Hepatocyte (in vitro differentiated cells): ENCODE data around the gene ZBTB20. TPM values are rescaled to one million over a fixed set of nuclear protein-coding genes. Genes with fewer than 3 reads are reported as not detected.
A peak's percentile ranks its signal among the peaks of the same experiment; 100 is the strongest.

Experiments used
- DNase-seq: peaks from one replicate; pipeline ENCODE4 v3.0.0-alpha.2; 2016; ENCODE audit warnings: low spot score
- H2AFZ ChIP-seq: fragments of 200-600 bp; sonication (generic); 2 replicates; pipeline ENCODE4 v1.6.0; 2016; ENCODE audit warnings: antibody characterized with exemption, mild to moderate bottlenecking
- H3K27ac ChIP-seq: fragments of 200-600 bp; sonication (generic); 2 replicates; pipeline ENCODE4 v1.5.1; 2016; ENCODE audit warnings: mild to moderate bottlenecking
- H3K27me3 ChIP-seq: fragments of 200-600 bp; sonication (generic); 2 replicates; pipeline ENCODE4 v1.6.1; 2016
- H3K36me3 ChIP-seq: fragments of 200-600 bp; sonication (generic); replicated peaks from 2 replicates; pipeline ENCODE4 v1.5.1; 2016; ENCODE audit warnings: low read depth; ENCODE audit not compliant: insufficient read depth
- H3K4me1 ChIP-seq: fragments of 200-600 bp; sonication (generic); 2 replicates; pipeline ENCODE4 v1.5.1; 2016; ENCODE audit warnings: mild to moderate bottlenecking, moderate library complexity; ENCODE audit not compliant: insufficient read depth
- H3K4me2 ChIP-seq: fragments of 200-600 bp; sonication (generic); 2 replicates; pipeline ENCODE4 v1.6.0; 2016
- H3K4me3 ChIP-seq: fragments of 200-600 bp; sonication (generic); 2 replicates; pipeline ENCODE4 v1.5.1; 2016; ENCODE audit warnings: mild to moderate bottlenecking
- H3K79me2 ChIP-seq: fragments of 200-600 bp; sonication (generic); 2 replicates; pipeline ENCODE4 v1.6.0; 2017; ENCODE audit warnings: mild to moderate bottlenecking
- H3K9me2 ChIP-seq: fragments of 200-600 bp; sonication (generic); replicated peaks from 2 replicates; pipeline ENCODE4 v1.6.0; 2017; ENCODE audit warnings: mild to moderate bottlenecking; ENCODE audit not compliant: insufficient read depth
- H3K9me3 ChIP-seq: fragments of 200-600 bp; sonication (generic); 2 replicates; pipeline ENCODE4 v1.5.1; 2016; ENCODE audit warnings: low read depth, mild to moderate bottlenecking
- H4K20me1 ChIP-seq: fragments of 200-600 bp; sonication (generic); 2 replicates; pipeline ENCODE4 v1.6.0; 2016; ENCODE audit warnings: mild to moderate bottlenecking; ENCODE audit not compliant: insufficient read depth, poor library complexity, severe bottlenecking
- CTCF ChIP-seq: fragments of 200-600 bp; sonication (generic); IDR thresholded peaks from 2 replicates; pipeline ENCODE4 v1.5.1; 2016; ENCODE audit warnings: antibody characterized with exemption, mild to moderate bottlenecking; ENCODE audit not compliant: poor library complexity
- EZH2 ChIP-seq: fragments of 200-600 bp; sonication (generic); IDR thresholded peaks from 2 replicates; pipeline ENCODE4 v1.6.1; 2016; ENCODE audit warnings: antibody characterized with exemption, mild to moderate bottlenecking, borderline replicate concordance
- EZH2phosphoT487 ChIP-seq: fragments of 200-600 bp; sonication (generic); IDR thresholded peaks from one replicate; pipeline ENCODE4 v1.6.1; 2018; ENCODE audit warnings: antibody characterized with exemption, mild to moderate bottlenecking, low read depth, moderate library complexity; ENCODE audit not compliant: unreplicated experiment, severe bottlenecking
- WGBS: methylation state at CpG from one replicate; pipeline ENCODE4 v1.1.6; 2016; ENCODE audit warnings: low lambda C conversion rate; ENCODE audit errors: missing lambda C conversion rate; 5-methylcytosine and 5-hydroxymethylcytosine counted together
- polyA plus RNA-seq: library from polyadenylated mRNA; unstranded; fragments of >200 nt; fragmentation: Nextera tagmentation; extraction: Ambion mirVana; gene quantifications from 2 replicates; pipeline ENCODE4 v1.2.1, GENCODE V29; 2016
- total RNA-seq: library from RNA; depleted of rRNA; stranded (reverse); fragments of >200 nt; gene quantifications from 2 replicates; pipeline ENCODE4 v1.2.3, GENCODE V29; 2014

Gene ZBTB20
- total and polyA plus RNA-seq, 2 experiments from 2014 or later, result 25.8 to 28.0 TPM

- TF ChIP-seq EZH2phosphoT487 (no peak), EZH2 (no peak), CTCF (no peak)
- H3K4me2 ChIP-seq, result no peak overlapping the region
- no peak overlapping the region for H2AFZ ChIP-seq
- H3K36me3 ChIP-seq, result no peaks in the 10 kb centered on the region
- H3K4me1 ChIP-seq, result peaks cover 29% of the 10 kb centered on the region
- no peaks in the 10 kb centered on the region for H4K20me1 ChIP-seq
- WGBS, result 89% methylated on average over 2 of the region's 2 CpGs
- no peak for DNase-seq
- H3K27me3 ChIP-seq, result no peaks in the 10 kb centered on the region
- H3K4me3 ChIP-seq, result no peak overlapping the region
- H3K79me2 ChIP-seq, result no peaks in the 10 kb centered on the region
- no peaks in the 10 kb centered on the region for H3K9me2 ChIP-seq
- no peak overlapping the region for H3K27ac ChIP-seq
- no peaks in the 10 kb centered on the region for H3K9me3 ChIP-seq
Observed at GRCh38 chr3:114711321-114711886, 435.7 kb downstream of the ZBTB20 start.

GRCh38 chr3:114709102-114709501, 438.0 kb downstream of the ZBTB20 start:
- Histone ChIP-seq H3K79me2 (peaks cover 3% of the 10 kb centered on the region), H3K27ac (no peak overlapping the region), H3K36me3 (no peaks in the 10 kb centered on the region), H2AFZ (no peak overlapping the region), H3K27me3 (no peaks in the 10 kb centered on the region), H4K20me1 (no peaks in the 10 kb centered on the region), H3K4me1 (peaks cover 22% of the 10 kb centered on the region), H3K9me3 (no peaks in the 10 kb centered on the region), H3K9me2 (no peaks in the 10 kb centered on the region), H3K4me2 (no peak overlapping the region), H3K4me3 (no peak overlapping the region)
- no peak for DNase-seq
- WGBS, result 95% methylated on average over 1 of the region's 1 CpG
- TF ChIP-seq EZH2, result no peak
- no peak for TF ChIP-seq EZH2phosphoT487
- no peak for TF ChIP-seq CTCF

GRCh38 chr3:114707252-114707860, 439.7 kb downstream of the ZBTB20 start:
- TF ChIP-seq EZH2phosphoT487, result no peak
- TF ChIP-seq CTCF, result no peak
- no peak for TF ChIP-seq EZH2
- Histone ChIP-seq H3K4me3 (no peak overlapping the region), H3K4me1 (peaks cover 21% of the 10 kb centered on the region), H3K79me2 (peaks cover 3% of the 10 kb centered on the region), H3K9me3 (no peaks in the 10 kb centered on the region), H3K4me2 (peak overlapping the region; percentile 48), H3K36me3 (no peaks in the 10 kb centered on the region), H3K9me2 (no peaks in the 10 kb centered on the region), H4K20me1 (no peaks in the 10 kb centered on the region), H3K27ac (peak overlapping the region; percentile 79), H3K27me3 (no peaks in the 10 kb centered on the region), H2AFZ (no peak overlapping the region)
- WGBS, result 80% methylated on average over 4 of the region's 4 CpGs
- no peak for DNase-seq
